ENCODE results near the gene PREX1. TPM values are rescaled to one million over a fixed set of nuclear protein-coding genes. Genes with fewer than 3 reads are reported as not detected.
A peak's percentile ranks its signal among the peaks of the same experiment; 100 is the strongest.

Gene PREX1
- total RNA-seq, 1 donor from 2014 or later, result 33.9 TPM

GRCh38 chr20:48801197-48801596 is 26.6 kb downstream of the PREX1 start:
- ATAC-seq (no peak), DNase-seq (ENCODE audit: low spot score) (no peak)
- intact Hi-C loops (cut with DNase I), result no loop called here

- ATAC-seq (no peak), DNase-seq (ENCODE audit: low spot score) (no peak)
- intact Hi-C loops (cut with DNase I), result no loop called here
Measured at GRCh38 chr20:48800177-48800576, 27.6 kb downstream of the PREX1 start.

GRCh38 chr20:48799328-48800105 is 28.3 kb downstream of the PREX1 start:
- intact Hi-C loops (cut with DNase I), result no loop called here
- DNase-seq (ENCODE audit: low spot score) (no peak), ATAC-seq (no peak)

GRCh38 chr20:48797850-48798747 is 29.7 kb downstream of the PREX1 start:
- DNase-seq (ENCODE audit: low spot score) (no peak), ATAC-seq (no peak)
- intact Hi-C loops (cut with DNase I), result no loop called here

GRCh38 chr20:48797275-48797825 is 30.4 kb downstream of the PREX1 start:
- intact Hi-C loops (cut with DNase I), result no loop called here
- ATAC-seq (peak; percentile 84), DNase-seq (ENCODE audit: low spot score) (no peak)

- ATAC-seq, result no peak
- DNase-seq (ENCODE audit: low spot score), result no peak
- intact Hi-C loops (cut with DNase I), result no loop called here
Measured at GRCh38 chr20:48795732-48796131, 32.1 kb downstream of the PREX1 start.

- DNase-seq (ENCODE audit: low spot score), result no peak
- intact Hi-C loops (cut with DNase I), result no loop called here
- ATAC-seq, result no peak
Measured at GRCh38 chr20:48794816-48795457, 32.9 kb downstream of the PREX1 start.

- DNase-seq (ENCODE audit: low spot score) (no peak), ATAC-seq (no peak)
- intact Hi-C loops (cut with DNase I), result no loop called here
Measured at GRCh38 chr20:48794360-48794759, 33.4 kb downstream of the PREX1 start.

GRCh38 chr20:48793776-48794175 is 34.0 kb downstream of the PREX1 start:
- DNase-seq (ENCODE audit: low spot score) (no peak), ATAC-seq (no peak)
- intact Hi-C loops (cut with DNase I), result no loop called here

- no peak for DNase-seq (ENCODE audit: low spot score)
- ATAC-seq, result peak; percentile 33
- intact Hi-C loops (cut with DNase I), result no loop called here
Measured at GRCh38 chr20:48791666-48792071, 36.1 kb downstream of the PREX1 start.

- intact Hi-C loops (cut with DNase I), result no loop called here
- ATAC-seq, result no peak
Measured at GRCh38 chr20:48791014-48791413, 36.8 kb downstream of the PREX1 start.

GRCh38 chr20:48790473-48791003 is 37.3 kb downstream of the PREX1 start:
- intact Hi-C loops (cut with DNase I), result no loop called here
- DNase-seq (ENCODE audit: low spot score), result no peak
- ATAC-seq, result no peak

More at GRCh38 chr20:48791014-48791413, 36.8 kb downstream of the PREX1 start:
- no peak for DNase-seq (ENCODE audit: low spot score)

GRCh38 chr20:48789781-48790472 is 37.9 kb downstream of the PREX1 start:
- no peak for DNase-seq (ENCODE audit: low spot score)
- intact Hi-C loops (cut with DNase I), result no loop called here
- ATAC-seq, result no peak

- ATAC-seq (no peak), DNase-seq (ENCODE audit: low spot score) (no peak)
- intact Hi-C loops (cut with DNase I), result no loop called here
Measured at GRCh38 chr20:48789185-48789668, 38.6 kb downstream of the PREX1 start.

- DNase-seq (ENCODE audit: low spot score) (no peak), ATAC-seq (no peak)
- intact Hi-C loops (cut with DNase I), result no loop called here
Measured at GRCh38 chr20:48788486-48789072, 39.2 kb downstream of the PREX1 start.

- intact Hi-C loops (cut with DNase I), result no loop called here
- peak; percentile 88 for ATAC-seq
Measured at GRCh38 chr20:48787861-48788375, 39.9 kb downstream of the PREX1 start.

GRCh38 chr20:48786951-48787705 is 40.7 kb downstream of the PREX1 start:
- intact Hi-C loops (cut with DNase I), result no loop called here
- ATAC-seq (peak; percentile 9), DNase-seq (ENCODE audit: low spot score) (no peak)

More at GRCh38 chr20:48787861-48788375, 39.9 kb downstream of the PREX1 start:
- no peak for DNase-seq (ENCODE audit: low spot score)
